A549 treated with GW870086 at 1 μM for 4 hours (cell line): ENCODE results near the gene BPIFB1. TPM values are rescaled to one million over a fixed set of nuclear protein-coding genes. Genes with fewer than 3 reads are reported as not detected.

ENCODE experiments used
- total RNA-seq: library from RNA; stranded (reverse); fragments of 200-300 nt; extraction: Qiagen RNA extraction; gene quantifications from 5 replicates; pipeline ENCODE4 v1.2.3, GENCODE V29; 2022; ENCODE audit warnings: low read depth

BPIFB1 gene
- 0.08 to 0.10 TPM in 2 of 5 replicates, not detected in the others for total RNA-seq

GRCh38 chr20:33282991-33283555 lies at the start of gene BPIFB1:
TSS of gene BPIFB1 (plus strand) at chr20:33283214. CDS start at chr20:33286074, 2,860 bp downstream.

GRCh38 chr20:33235696-33236095 lies 47.3 kb upstream of the BPIFB1 start, which contains the start of gene BPIFA1:
TSS of gene BPIFA1 (plus strand) at chr20:33235996. CDS start at chr20:33237712, 1,716 bp downstream.

Other genes with a start within 250 kb of the BPIFB1 start
- not detected in 5 replicates for gene BPIFB3, start 229.3 kb upstream of the BPIFB1 start, total RNA-seq
- gene BPIFB4, start 203.6 kb upstream of the BPIFB1 start, total RNA-seq = not detected in 5 replicates
- gene BPIFA2, start 115.1 kb upstream of the BPIFB1 start, total RNA-seq = 0.19 TPM in 1 of 5 replicates, not detected in the others
- gene BPIFA3, start 65.9 kb upstream of the BPIFB1 start, total RNA-seq = not detected in 5 replicates
- gene BPIFA1, start 47.2 kb upstream of the BPIFB1 start, total RNA-seq = not detected in 5 replicates
- gene CDK5RAP1, start 118.3 kb downstream of the BPIFB1 start, total RNA-seq = 30.5 to 34.6 TPM (median 32.3 TPM) in 5 replicates
- 8.3 to 12.7 TPM (median 10.1 TPM) in 5 replicates for gene SNTA1, start 160.5 kb downstream of the BPIFB1 start, total RNA-seq
- 3.9 to 6.7 TPM (median 5.9 TPM) in 5 replicates for gene CBFA2T2, start 206.9 kb downstream of the BPIFB1 start, total RNA-seq